HepG2 (cell line): ENCODE data around the gene HOXA9. TPM values are rescaled to one million over a fixed set of nuclear protein-coding genes. Genes with fewer than 3 reads are reported as not detected.

Experiments
- ATAC-seq: fragments of 200-7000 bp; cut with Tn5 transposase; 3 replicates; pipeline ENCODE4 v1.9.1; 2020; ENCODE audit warnings: mild to moderate bottlenecking, moderate library complexity
- BruUV-seq: library from RNA; stranded (reverse); fragments of 400-500 nt; replicated peaks from 2 replicates; lab custom pipeline; 2021; lab: Mats Ljungman, UMichigan
- CTCF ChIA-PET: fragments of 300-600 bp; formaldehyde crosslinking; extraction: SDS; loops from one replicate; lab custom pipeline; 2021; ENCODE audit warnings: low total read pairs, inconsistent platforms, low intra/inter-chr PET ratio; lab: Yijun Ruan, JAX
- POLR2A ChIA-PET: fragments of 350-600 bp; sonication (Branson Sonifier 250); formaldehyde crosslinking; loops from one replicate; lab custom pipeline; 2020; ENCODE audit warnings: antibody characterized with exemption, inconsistent platforms; lab: Yijun Ruan, JAX
- DNase-seq: peaks from one replicate; pipeline ENCODE4 v3.0.0-alpha.2; 2015; ENCODE audit warnings: low spot score
- FAIRE-seq: peaks from 3 replicates; lab custom pipeline; 2011; peaks lifted over from hg19 to GRCh38; lab: Jason Lieb, UNC
- H2AFZ ChIP-seq: one replicate; pipeline ENCODE4 v1.6.1; 2011; ENCODE audit warnings: low read length, inconsistent platforms
- H3K27ac ChIP-seq: fragments of 300-600 bp; 3 replicates; pipeline ENCODE4 v1.8.0; 2011; ENCODE audit warnings: mixed run types, mild to moderate bottlenecking, mixed read lengths, low read length, inconsistent platforms; ENCODE audit not compliant: insufficient read depth; ENCODE audit errors: extremely low read length
- H3K27me3 ChIP-seq, 2 experiments: fragments of 200-600 bp in 1 of 2; 2 replicates in 1 of 2; 3 replicates in 1 of 2; pipeline versions ENCODE4 v1.6.0 to v1.8.0; 2011; ENCODE audit warnings: low read length in 2 of 2, mild to moderate bottlenecking in 2 of 2, moderate library complexity in 2 of 2, inconsistent platforms in 1 of 2; ENCODE audit not compliant: insufficient read depth in 2 of 2, control insufficient read depth in 1 of 2
- H3K36me3 ChIP-seq, 2 experiments: fragments of 200-600 bp in 1 of 2; replicated peaks in 1 of 2; 2 replicates in 1 of 2; 3 replicates in 1 of 2; pipeline versions ENCODE4 v1.5.1 to v1.8.0; 2011; ENCODE audit warnings: low read length in 2 of 2, inconsistent platforms in 1 of 2; ENCODE audit not compliant: insufficient read depth in 2 of 2, control insufficient read depth in 1 of 2
- H3K4me1 ChIP-seq: 2 replicates; pipeline ENCODE4 v1.5.1; 2012; ENCODE audit warnings: low read length, inconsistent platforms; ENCODE audit not compliant: insufficient read depth
- H3K4me2 ChIP-seq: 2 replicates; pipeline ENCODE4 v1.6.0; 2011; ENCODE audit warnings: low read depth, low read length, inconsistent platforms
- H3K4me3 ChIP-seq, 3 experiments: fragments of 200-600 bp in 1 of 3; sonication (generic), shearing (Covaris generic) in 1 of 3; replicated peaks in 1 of 3; 2 replicates each; pipeline ENCODE4 v1.5.1; 2011 to 2016; ENCODE audit warnings: low read length in 3 of 3, inconsistent platforms in 2 of 3, low read depth in 2 of 3, mild to moderate bottlenecking in 2 of 3, control low read depth in 1 of 3, mixed read lengths in 1 of 3; ENCODE audit not compliant: insufficient read depth in 1 of 3
- H3K79me2 ChIP-seq: one replicate; pipeline ENCODE4 v1.6.1; 2011; ENCODE audit warnings: low read length, inconsistent platforms; ENCODE audit not compliant: insufficient read depth
- H3K9ac ChIP-seq: 2 replicates; pipeline ENCODE4 v1.6.0; 2011; ENCODE audit warnings: mild to moderate bottlenecking, low read depth, low read length, inconsistent platforms; ENCODE audit not compliant: insufficient read depth
- H3K9me3 ChIP-seq: 2 replicates; pipeline ENCODE4 v1.5.1; 2012; ENCODE audit warnings: mild to moderate bottlenecking, low read length
- H4K20me1 ChIP-seq: 2 replicates; pipeline ENCODE4 v1.6.0; 2011; ENCODE audit warnings: inconsistent platforms, mild to moderate bottlenecking, low read length, moderate library complexity; ENCODE audit not compliant: insufficient read depth
- CHD2 ChIP-seq: IDR thresholded peaks from 2 replicates; pipeline ENCODE4 v1.6.1; 2011; ENCODE audit warnings: low read depth, low read length, improper control_type of control experiment
- IRF1 ChIP-seq: sonication (generic); formaldehyde crosslinking; IDR thresholded peaks from 2 replicates; pipeline ENCODE4 v1.4.0; 2020; ENCODE audit warnings: low read depth, mild to moderate bottlenecking, missing genetic modification reagents
- KDM5B ChIP-seq: sonication (generic); formaldehyde crosslinking; IDR thresholded peaks from 2 replicates; pipeline ENCODE4 v1.4.0; 2020; ENCODE audit warnings: missing genetic modification reagents, mild to moderate bottlenecking, borderline replicate concordance
- MYPOP ChIP-seq: sonication (generic); formaldehyde crosslinking; IDR thresholded peaks from 2 replicates; pipeline ENCODE4 v1.8.1; 2023; ENCODE audit warnings: mild to moderate bottlenecking, moderate library complexity, missing genetic modification reagents
- NFKBIZ ChIP-seq: IDR thresholded peaks from 2 replicates; pipeline ENCODE4 v1.6.1; 2018; ENCODE audit warnings: missing genetic modification reagents, missing compliant biosample characterization
- NR0B2 ChIP-seq: sonication (generic); formaldehyde crosslinking; IDR thresholded peaks from 2 replicates; pipeline ENCODE4 v1.4.0; 2020; ENCODE audit warnings: mild to moderate bottlenecking, missing genetic modification reagents
- NR2F1 ChIP-seq, 2 experiments: fragments of 450-650 bp in 1 of 2; formaldehyde crosslinking in 1 of 2; IDR thresholded peaks; 2 replicates each; pipeline versions ENCODE4 v1.5.0 to v1.6.1; 2016 to 2020; ENCODE audit warnings: mild to moderate bottlenecking in 1 of 2, missing compliant biosample characterization in 1 of 2, missing genetic modification reagents in 1 of 2, moderate library complexity in 1 of 2
- PBX2 ChIP-seq: IDR thresholded peaks from 2 replicates; pipeline ENCODE4 v1.6.1; 2016; ENCODE audit warnings: control low read depth
- RBM39 ChIP-seq: fragments of 200-400 bp; formaldehyde crosslinking; IDR thresholded peaks from one replicate; pipeline ENCODE4 v1.6.1; 2018; ENCODE audit warnings: antibody characterized with exemption, mild to moderate bottlenecking, low read depth, low read length; ENCODE audit not compliant: poor library complexity, severe bottlenecking
- RFX3 ChIP-seq: IDR thresholded peaks from 2 replicates; pipeline ENCODE4 v1.6.1; 2016; ENCODE audit warnings: missing biosample characterization, missing genetic modification reagents
- THAP11 ChIP-seq: IDR thresholded peaks from 2 replicates; pipeline ENCODE4 v1.6.1; 2016; ENCODE audit warnings: missing biosample characterization, missing genetic modification reagents
- U2AF2 ChIP-seq: fragments of 200-400 bp; formaldehyde crosslinking; IDR thresholded peaks from 2 replicates; pipeline ENCODE4 v1.6.1; 2017; ENCODE audit warnings: low read depth, mild to moderate bottlenecking, low read length
- ZBTB1 ChIP-seq: sonication (generic); formaldehyde crosslinking; IDR thresholded peaks from 2 replicates; pipeline ENCODE4 v1.4.0; 2020; ENCODE audit warnings: missing genetic modification reagents, borderline replicate concordance
- ZFX ChIP-seq: sonication (generic); formaldehyde crosslinking; IDR thresholded peaks from 2 replicates; pipeline ENCODE4 v1.4.0; 2020; ENCODE audit warnings: mild to moderate bottlenecking, low read depth, missing genetic modification reagents, moderate library complexity
- ZNF335 ChIP-seq: sonication (generic); formaldehyde crosslinking; IDR thresholded peaks from 2 replicates; pipeline ENCODE4 v1.4.0; 2020; ENCODE audit warnings: missing genetic modification reagents
- ZNF549 ChIP-seq: sonication (generic); formaldehyde crosslinking; IDR thresholded peaks from 2 replicates; pipeline ENCODE4 v1.5.0; 2020; ENCODE audit warnings: missing genetic modification reagents
- ZNF629 ChIP-seq: sonication (generic); formaldehyde crosslinking; conservative IDR thresholded peaks from 2 replicates; pipeline ENCODE4 v1.5.0; 2020; ENCODE audit warnings: missing genetic modification reagents
- ZNF749 ChIP-seq: sonication (generic); formaldehyde crosslinking; IDR thresholded peaks from 2 replicates; pipeline ENCODE4 v1.8.0; 2022; ENCODE audit warnings: mild to moderate bottlenecking, missing genetic modification reagents, moderate library complexity, borderline replicate concordance
- ZNF790 ChIP-seq: sonication (generic); formaldehyde crosslinking; IDR thresholded peaks from 2 replicates; pipeline ENCODE4 v1.8.0; 2022; ENCODE audit warnings: missing genetic modification reagents, mild to moderate bottlenecking, borderline replicate concordance
- ZNF841 ChIP-seq: sonication (generic); formaldehyde crosslinking; IDR thresholded peaks from 2 replicates; pipeline ENCODE4 v1.8.1; 2023; ENCODE audit warnings: missing genetic modification reagents, borderline replicate concordance
- ZNF883 ChIP-seq: sonication (generic); formaldehyde crosslinking; IDR thresholded peaks from 2 replicates; pipeline ENCODE4 v1.5.1; 2020; ENCODE audit warnings: mild to moderate bottlenecking, missing genetic modification reagents; ENCODE audit errors: not compliant biosample characterization
- WGBS: methylation state at CpG from one replicate; pipeline ENCODE4 v1.1.6; 2017; ENCODE audit warnings: low lambda C conversion rate; 5-methylcytosine and 5-hydroxymethylcytosine counted together
- in situ Hi-C: cut with HindIII; loops from 2 replicates; pipeline ENCODE4 v1.10.0; 2017; ENCODE audit warnings: low pct_unique_long_range_greater_than_20kb; ENCODE audit not compliant: extremely low pct_ligation_motif_present
- intact Hi-C: fragments of 100-400 bp; cut with micrococcal nuclease; formaldehyde crosslinking; loops from one replicate; pipeline ENCODE4 v1.10.0; 2022; ENCODE audit not compliant: unreplicated experiment
- polyA plus RNA-seq, 8 experiments: library from polyadenylated mRNA; depleted of rRNA in 3 of 8; stranded (reverse) in 7 of 8; unstranded in 1 of 8; fragments of >200 nt; fragmentation: Illumina TruSeq in 4 of 8; extraction: Trizol in 4 of 8; gene quantifications; 2 replicates each; pipeline versions ENCODE4 v1.2.1 to v1.2.3, GENCODE V29; 2011 to 2016; ENCODE audit warnings: low read depth in 4 of 8, missing spikeins in 1 of 8, mixed read lengths in 1 of 8; ENCODE audit not compliant: insufficient read depth in 1 of 8
- total RNA-seq, 5 experiments: library from RNA; depleted of rRNA; stranded (reverse); fragments of >200 nt; fragmentation: Illumina TruSeq; extraction: Trizol; gene quantifications; 2 replicates each; pipeline ENCODE4 v1.2.3, GENCODE V29; 2016; ENCODE audit warnings: low read depth in 1 of 5

The HOXA9 gene
- total and polyA plus RNA-seq, 2 of the 13 experiments (the other 11 are each of a cell fraction or from before 2014, with no cell fraction given) = not detected

- intact Hi-C loops = no loop called here
- H3K27ac ChIP-seq = peak overlapping the region; percentile 47
- H4K20me1 ChIP-seq = no peaks in the 10 kb centered on the region
- in situ Hi-C loops = loop anchor here (25.0 kb wide), 1 partner anchor 1063 kb away; no protein-coding TSS in a partner anchor
- peak overlapping the region; percentile 80 to 88 (median 85) for H3K4me3 ChIP-seq
- peaks cover 5% of the 10 kb centered on the region for H3K79me2 ChIP-seq
- CTCF ChIA-PET = interaction anchor here (1.7 kb wide), 1 partner anchor 10 kb away, joined by 13 read pairs; no protein-coding TSS in a partner anchor
- ATAC-seq (peak; percentile 84), DNase-seq (peak; percentile 42), FAIRE-seq (no peak)
- peak overlapping the region; percentile 89 for H2AFZ ChIP-seq
- no TSS peak for BruUV-seq
- WGBS = 17% methylated on average over 32 of the region's 58 CpGs
- H3K27me3 ChIP-seq = peaks cover 6 to 46% of the 10 kb centered on the region in 2 experiments
- peak overlapping the region; percentile 76 for H3K9ac ChIP-seq
- no peaks in the 10 kb centered on the region for H3K9me3 ChIP-seq
- POLR2A ChIA-PET = interaction anchor here (1.2 to 1.9 kb wide), 7 partner anchors 9 to 286 kb away, joined by 3 to 10 read pairs (median 6); partner anchors contain the start of genes HOXA4 and SKAP2
- H3K36me3 ChIP-seq = no peaks in the 10 kb centered on the region
- H3K4me2 ChIP-seq = peak overlapping the region; percentile 88
- peaks cover 47% of the 10 kb centered on the region for H3K4me1 ChIP-seq
- TF ChIP-seq ZNF629 (CRISPR knock-in tag) (no peak), CHD2 (no peak), NR0B2 (CRISPR knock-in tag) (no peak), ZNF749 (peak; percentile 72; the same call in 1 of the 2 replicates), ZNF790 (0 out of 2 replicates have a peak, but pooled peaks have one; percentile 20), ZBTB1 (CRISPR knock-in tag) (no peak), RFX3 (CRISPR knock-in tag) (no peak), ZNF335 (no peak), MYPOP (CRISPR knock-in tag) (peak; percentile 87), ZFX (CRISPR knock-in tag) (peak; percentile 98), PBX2 (CRISPR knock-in tag) (no peak), NFKBIZ (CRISPR knock-in tag) (no peak), KDM5B (peak; percentile 82; the same call in 1 of the 2 replicates), IRF1 (CRISPR knock-in tag) (no peak), ZNF549 (CRISPR knock-in tag) (no peak), RBM39 (peak; percentile 48), U2AF2 (no peak), ZNF883 (peak; percentile 52), NR2F1 (CRISPR knock-in tag; IDR thresholded peaks at IDR 0.05) (no peak), THAP11 (CRISPR knock-in tag) (peak; percentile 25; the same call in 1 of the 2 replicates), ZNF841 (CRISPR knock-in tag) (no peak)
Observed at GRCh38 chr7:27150568-27151340, 14.6 kb downstream of the HOXA9 start.
